Measurements from ENCODE around the gene PRKAG2.
"Not testable (repeated sequence)": the region's sequence is repeated elsewhere in the genome, so short reads cannot be mapped to it uniquely, and the experiment has no call there.

Gene PRKAG2

GRCh38 chr7:151836191-151836926, 40.6 kb downstream of the PRKAG2 start:
- no peaks in the 10 kb centered on the region for H3K9me3 Mint-ChIP-seq
- H3K36me3 Mint-ChIP-seq (ENCODE audit: low read depth) = no peaks in the 10 kb centered on the region
- DNase-seq (no peak), ATAC-seq (no peak)
- H3K27me3 Mint-ChIP-seq = no peaks in the 10 kb centered on the region
- no peak overlapping the region for H3K27ac Mint-ChIP-seq
- H3K4me1 Mint-ChIP-seq = peaks cover 29% of the 10 kb centered on the region
- no peak overlapping the region for H3K4me3 Mint-ChIP-seq

GRCh38 chr7:151835636-151836035, 41.3 kb downstream of the PRKAG2 start:
- DNase-seq (no peak), ATAC-seq (no peak)
- H3K4me1 Mint-ChIP-seq = peaks cover 29% of the 10 kb centered on the region
- H3K4me3 Mint-ChIP-seq = no peak overlapping the region
- no peaks in the 10 kb centered on the region for H3K27me3 Mint-ChIP-seq
- no peaks in the 10 kb centered on the region for H3K36me3 Mint-ChIP-seq (ENCODE audit: low read depth)
- H3K9me3 Mint-ChIP-seq = no peaks in the 10 kb centered on the region
- H3K27ac Mint-ChIP-seq = no peak overlapping the region

GRCh38 chr7:151834271-151835035, 42.5 kb downstream of the PRKAG2 start:
- Mint-ChIP-seq H3K36me3 (ENCODE audit: low read depth) (no peaks in the 10 kb centered on the region), H3K27ac (no peak overlapping the region), H3K4me3 (no peak overlapping the region), H3K9me3 (no peaks in the 10 kb centered on the region), H3K27me3 (no peaks in the 10 kb centered on the region), H3K4me1 (peaks cover 22% of the 10 kb centered on the region)
- no peak for DNase-seq
- no peak for ATAC-seq

GRCh38 chr7:151833691-151834090, 43.2 kb downstream of the PRKAG2 start:
- ATAC-seq (no peak), DNase-seq (no peak)
- Mint-ChIP-seq H3K4me3 (no peak overlapping the region), H3K36me3 (ENCODE audit: low read depth) (no peaks in the 10 kb centered on the region), H3K27me3 (no peaks in the 10 kb centered on the region), H3K9me3 (no peaks in the 10 kb centered on the region), H3K27ac (no peak overlapping the region), H3K4me1 (peaks cover 22% of the 10 kb centered on the region)

- H3K36me3 Mint-ChIP-seq (ENCODE audit: low read depth) = no peaks in the 10 kb centered on the region
- H3K9me3 Mint-ChIP-seq = no peaks in the 10 kb centered on the region
- no peak overlapping the region for H3K27ac Mint-ChIP-seq
- H3K27me3 Mint-ChIP-seq = no peaks in the 10 kb centered on the region
- DNase-seq (no peak), ATAC-seq (no peak)
- no peak overlapping the region for H3K4me3 Mint-ChIP-seq
- peaks cover 18% of the 10 kb centered on the region for H3K4me1 Mint-ChIP-seq
Measured at GRCh38 chr7:151833213-151833651, 43.7 kb downstream of the PRKAG2 start.

- Mint-ChIP-seq H3K9me3 (no peaks in the 10 kb centered on the region), H3K27ac (no peak overlapping the region), H3K27me3 (no peaks in the 10 kb centered on the region), H3K36me3 (ENCODE audit: low read depth) (no peaks in the 10 kb centered on the region), H3K4me3 (no peak overlapping the region), H3K4me1 (peaks cover 14% of the 10 kb centered on the region)
- no peak for ATAC-seq
- no peak for DNase-seq
Measured at GRCh38 chr7:151832656-151833055, 44.3 kb downstream of the PRKAG2 start.

- DNase-seq (no peak), ATAC-seq (no peak)
- no peak overlapping the region for H3K27ac Mint-ChIP-seq
- no peak overlapping the region for H3K4me3 Mint-ChIP-seq
- no peaks in the 10 kb centered on the region for H3K27me3 Mint-ChIP-seq
- H3K36me3 Mint-ChIP-seq (ENCODE audit: low read depth) = no peaks in the 10 kb centered on the region
- no peaks in the 10 kb centered on the region for H3K9me3 Mint-ChIP-seq
- H3K4me1 Mint-ChIP-seq = peaks cover 14% of the 10 kb centered on the region
Measured at GRCh38 chr7:151832138-151832537, 44.8 kb downstream of the PRKAG2 start.

GRCh38 chr7:151831606-151832005, 45.3 kb downstream of the PRKAG2 start:
- H3K4me3 Mint-ChIP-seq = no peak overlapping the region
- no peaks in the 10 kb centered on the region for H3K36me3 Mint-ChIP-seq (ENCODE audit: low read depth)
- peaks cover 14% of the 10 kb centered on the region for H3K4me1 Mint-ChIP-seq
- no peak overlapping the region for H3K27ac Mint-ChIP-seq
- H3K27me3 Mint-ChIP-seq = no peaks in the 10 kb centered on the region
- H3K9me3 Mint-ChIP-seq = no peaks in the 10 kb centered on the region
- ATAC-seq (no peak), DNase-seq (no peak)

- DNase-seq (no peak), ATAC-seq (no peak)
- Mint-ChIP-seq H3K4me3 (no peak overlapping the region), H3K4me1 (peaks cover 20% of the 10 kb centered on the region), H3K36me3 (ENCODE audit: low read depth) (no peaks in the 10 kb centered on the region), H3K9me3 (no peaks in the 10 kb centered on the region), H3K27me3 (no peaks in the 10 kb centered on the region), H3K27ac (no peak overlapping the region)
Measured at GRCh38 chr7:151830121-151830830, 46.6 kb downstream of the PRKAG2 start.

- Mint-ChIP-seq H3K27me3 (no peaks in the 10 kb centered on the region), H3K36me3 (ENCODE audit: low read depth) (no peaks in the 10 kb centered on the region), H3K9me3 (no peaks in the 10 kb centered on the region), H3K27ac (no peak overlapping the region), H3K4me1 (peaks cover 17% of the 10 kb centered on the region), H3K4me3 (no peak overlapping the region)
- DNase-seq (no peak), ATAC-seq (no peak)
Measured at GRCh38 chr7:151829707-151830106, 47.2 kb downstream of the PRKAG2 start.

GRCh38 chr7:151827620-151828019, 49.3 kb downstream of the PRKAG2 start:
- peaks cover 20% of the 10 kb centered on the region for H3K4me1 Mint-ChIP-seq
- no peak overlapping the region for H3K27ac Mint-ChIP-seq
- no peaks in the 10 kb centered on the region for H3K36me3 Mint-ChIP-seq (ENCODE audit: low read depth)

GRCh38 chr7:151826316-151826715, 50.6 kb downstream of the PRKAG2 start:
- peaks cover 20% of the 10 kb centered on the region for H3K4me1 Mint-ChIP-seq
- H3K9me3 Mint-ChIP-seq; H3K27me3 Mint-ChIP-seq; ATAC-seq; DNase-seq; H3K27ac Mint-ChIP-seq; H3K4me3 Mint-ChIP-seq; H3K36me3 Mint-ChIP-seq (ENCODE audit: low read depth): not testable (repeated sequence)

More at GRCh38 chr7:151827620-151828019, 49.3 kb downstream of the PRKAG2 start:
- no peak overlapping the region for H3K4me3 Mint-ChIP-seq
- DNase-seq = no peak
- ATAC-seq = no peak
- H3K9me3 Mint-ChIP-seq = no peaks in the 10 kb centered on the region
- H3K27me3 Mint-ChIP-seq = no peaks in the 10 kb centered on the region

- ATAC-seq (no peak), DNase-seq (no peak)
- Mint-ChIP-seq H3K4me1 (peaks cover 20% of the 10 kb centered on the region), H3K27ac (no peak overlapping the region), H3K9me3 (no peaks in the 10 kb centered on the region), H3K36me3 (ENCODE audit: low read depth) (no peaks in the 10 kb centered on the region), H3K4me3 (no peak overlapping the region), H3K27me3 (no peaks in the 10 kb centered on the region)
Measured at GRCh38 chr7:151825721-151826120, 51.2 kb downstream of the PRKAG2 start.

GRCh38 chr7:151824373-151824933, 52.5 kb downstream of the PRKAG2 start:
- no peaks in the 10 kb centered on the region for H3K27me3 Mint-ChIP-seq
- H3K9me3 Mint-ChIP-seq = no peaks in the 10 kb centered on the region
- H3K4me1 Mint-ChIP-seq = peaks cover 19% of the 10 kb centered on the region
- no peaks in the 10 kb centered on the region for H3K36me3 Mint-ChIP-seq (ENCODE audit: low read depth)
- DNase-seq = no peak
- no peak for ATAC-seq
- H3K4me3 Mint-ChIP-seq = no peak overlapping the region
- H3K27ac Mint-ChIP-seq = no peak overlapping the region
